ENCODE results near the gene FGG. TPM values are rescaled to one million over a fixed set of nuclear protein-coding genes. Genes with fewer than 3 reads are reported as not detected.
A peak's percentile ranks its signal among the peaks of the same experiment; 100 is the strongest.

The FGG gene
- total and polyA plus RNA-seq, 2 of the 13 experiments (the other 11 are each of a cell fraction or from before 2014, with no cell fraction given): 1,037 to 2,423 TPM

DNA sequence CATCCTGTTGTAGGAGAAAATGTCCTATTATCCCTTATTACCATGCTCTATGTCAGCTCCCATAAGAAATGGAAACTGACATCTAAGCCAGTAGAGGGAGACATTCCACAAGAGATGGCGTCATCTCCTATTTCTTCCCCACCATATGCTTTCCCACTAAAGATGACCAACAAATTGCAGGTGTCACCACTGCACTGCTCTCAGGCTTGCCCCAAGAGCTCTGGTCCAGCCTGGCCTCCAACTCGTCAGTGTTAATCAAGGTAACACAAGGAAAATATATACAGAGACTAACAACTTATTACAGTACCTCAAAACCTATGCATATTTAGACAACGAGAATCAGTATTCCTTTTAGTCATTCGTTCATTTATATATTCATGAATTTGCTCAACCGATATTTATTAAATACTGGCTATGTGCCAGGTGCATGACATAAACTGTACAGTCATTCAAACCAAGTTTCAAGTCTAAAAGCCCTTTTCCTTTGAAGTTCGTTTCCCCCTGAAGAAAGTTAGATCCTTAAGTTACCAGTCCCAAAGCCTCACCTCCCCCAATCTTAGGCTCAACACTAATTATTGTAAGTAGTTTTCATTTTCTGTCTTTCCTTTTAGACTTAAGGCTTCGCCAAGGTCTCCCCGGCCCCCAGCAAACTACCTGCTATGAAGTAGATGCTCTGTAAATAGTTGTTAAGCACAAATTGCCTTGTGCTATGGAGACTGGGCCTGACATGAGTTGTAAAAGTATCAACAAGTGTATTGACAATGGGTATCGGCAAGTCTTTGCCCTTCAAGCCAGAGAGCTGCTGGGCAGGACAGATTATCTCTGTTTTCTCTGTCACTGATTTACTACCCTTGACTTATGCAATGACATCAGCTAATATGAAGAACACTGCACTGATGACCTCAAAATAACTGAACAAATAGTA, 52.7 kb downstream of the FGG start (continued):
- TF ChIP-seq AKAP8 (CRISPR knock-in tag; IDR thresholded peaks at IDR 0.05): no peak
- TF ChIP-seq JARID2 (CRISPR knock-in tag; IDR thresholded peaks at IDR 0.05; ENCODE audit: insufficient replicate concordance): no peak
- peak; percentile 88 for TF ChIP-seq SMAD3 (CRISPR knock-in tag; IDR thresholded peaks at IDR 0.05)
- TF ChIP-seq, protein P1, sequence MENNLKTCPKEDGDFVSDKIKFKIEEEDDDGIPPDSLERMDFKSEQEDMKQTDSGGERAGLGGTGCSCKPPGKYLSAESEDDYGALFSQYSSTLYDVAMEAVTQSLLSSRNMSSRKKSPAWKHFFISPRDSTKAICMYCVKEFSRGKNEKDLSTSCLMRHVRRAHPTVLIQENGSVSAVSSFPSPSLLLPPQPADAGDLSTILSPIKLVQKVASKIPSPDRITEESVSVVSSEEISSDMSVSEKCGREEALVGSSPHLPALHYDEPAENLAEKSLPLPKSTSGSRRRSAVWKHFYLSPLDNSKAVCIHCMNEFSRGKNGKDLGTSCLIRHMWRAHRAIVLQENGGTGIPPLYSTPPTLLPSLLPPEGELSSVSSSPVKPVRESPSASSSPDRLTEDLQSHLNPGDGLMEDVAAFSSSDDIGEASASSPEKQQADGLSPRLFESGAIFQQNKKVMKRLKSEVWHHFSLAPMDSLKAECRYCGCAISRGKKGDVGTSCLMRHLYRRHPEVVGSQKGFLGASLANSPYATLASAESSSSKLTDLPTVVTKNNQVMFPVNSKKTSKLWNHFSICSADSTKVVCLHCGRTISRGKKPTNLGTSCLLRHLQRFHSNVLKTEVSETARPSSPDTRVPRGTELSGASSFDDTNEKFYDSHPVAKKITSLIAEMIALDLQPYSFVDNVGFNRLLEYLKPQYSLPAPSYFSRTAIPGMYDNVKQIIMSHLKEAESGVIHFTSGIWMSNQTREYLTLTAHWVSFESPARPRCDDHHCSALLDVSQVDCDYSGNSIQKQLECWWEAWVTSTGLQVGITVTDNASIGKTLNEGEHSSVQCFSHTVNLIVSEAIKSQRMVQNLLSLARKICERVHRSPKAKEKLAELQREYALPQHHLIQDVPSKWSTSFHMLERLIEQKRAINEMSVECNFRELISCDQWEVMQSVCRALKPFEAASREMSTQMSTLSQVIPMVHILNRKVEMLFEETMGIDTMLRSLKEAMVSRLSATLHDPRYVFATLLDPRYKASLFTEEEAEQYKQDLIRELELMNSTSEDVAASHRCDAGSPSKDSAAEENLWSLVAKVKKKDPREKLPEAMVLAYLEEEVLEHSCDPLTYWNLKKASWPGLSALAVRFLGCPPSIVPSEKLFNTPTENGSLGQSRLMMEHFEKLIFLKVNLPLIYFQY (CRISPR knock-in tag; IDR thresholded peaks at IDR 0.05; ENCODE audit: borderline replicate concordance): no peak
- TF ChIP-seq ZNF83 (CRISPR knock-in tag; IDR thresholded peaks at IDR 0.05; ENCODE audit: borderline replicate concordance): no peak
- TF ChIP-seq NR1H2 (CRISPR knock-in tag; IDR thresholded peaks at IDR 0.05; ENCODE audit: borderline replicate concordance, low read depth): no peak
- TF ChIP-seq ZNF383 (CRISPR knock-in tag; IDR thresholded peaks at IDR 0.05; ENCODE audit: borderline replicate concordance): no peak
- no peak; the same call in 1 of the 2 replicates for TF ChIP-seq ZFP90 (CRISPR knock-in tag; IDR thresholded peaks at IDR 0.05; ENCODE audit: borderline replicate concordance)
- TF ChIP-seq CSRNP2 (CRISPR knock-in tag; conservative IDR thresholded peaks at IDR 0.05; ENCODE audit: low read depth): no peak
- no peak for TF ChIP-seq MTA3 (CRISPR knock-in tag; IDR thresholded peaks at IDR 0.05)
- 0 out of 2 replicates have a peak, but pooled peaks have one; percentile 26 for TF ChIP-seq POGK (CRISPR knock-in tag; conservative IDR thresholded peaks at IDR 0.05)
- TF ChIP-seq SIN3B (IDR thresholded peaks at IDR 0.05; ENCODE audit: low read length): no peak
- TF ChIP-seq HOXA5 (CRISPR knock-in tag; IDR thresholded peaks at IDR 0.05): peak; percentile 65; the same call in 1 of the 2 replicates
- TF ChIP-seq ZEB1 (IDR thresholded peaks at IDR 0.05; ENCODE audit: insufficient replicate concordance, low read depth): peak; percentile 24
- TF ChIP-seq HNRNPL (IDR thresholded peaks at IDR 0.05; ENCODE audit: low read depth, low read length): no peak
- TF ChIP-seq NR2F1 (CRISPR knock-in tag; IDR thresholded peaks at IDR 0.05): peak; percentile 67 to 77; a peak in 3 of 4 replicates
- no peak for TF ChIP-seq ZNF576 (CRISPR knock-in tag; IDR thresholded peaks at IDR 0.05)
- peak; percentile 50; the same call in 1 of the 2 replicates for TF ChIP-seq SIN3A (IDR thresholded peaks at IDR 0.05; ENCODE audit: borderline replicate concordance, low read depth, low read length)
- no peak for TF ChIP-seq ZNF761 (CRISPR knock-in tag; conservative IDR thresholded peaks at IDR 0.05)

All from HepG2 (cell line).